HG03280 (cell line): Measurements from ENCODE around the gene ATL2.
"Not testable (repeated sequence)": the region's sequence is repeated elsewhere in the genome, so short reads cannot be mapped to it uniquely, and the experiment has no call there.

Source experiments
- ATAC-seq: cut with Tn5 transposase; IDR thresholded peaks from one replicate; pipeline ENCODE4 v1.9.1; 2021; ENCODE audit warnings: mild to moderate bottlenecking, moderate library complexity; ENCODE audit not compliant: unreplicated experiment

Gene ATL2

DNA sequence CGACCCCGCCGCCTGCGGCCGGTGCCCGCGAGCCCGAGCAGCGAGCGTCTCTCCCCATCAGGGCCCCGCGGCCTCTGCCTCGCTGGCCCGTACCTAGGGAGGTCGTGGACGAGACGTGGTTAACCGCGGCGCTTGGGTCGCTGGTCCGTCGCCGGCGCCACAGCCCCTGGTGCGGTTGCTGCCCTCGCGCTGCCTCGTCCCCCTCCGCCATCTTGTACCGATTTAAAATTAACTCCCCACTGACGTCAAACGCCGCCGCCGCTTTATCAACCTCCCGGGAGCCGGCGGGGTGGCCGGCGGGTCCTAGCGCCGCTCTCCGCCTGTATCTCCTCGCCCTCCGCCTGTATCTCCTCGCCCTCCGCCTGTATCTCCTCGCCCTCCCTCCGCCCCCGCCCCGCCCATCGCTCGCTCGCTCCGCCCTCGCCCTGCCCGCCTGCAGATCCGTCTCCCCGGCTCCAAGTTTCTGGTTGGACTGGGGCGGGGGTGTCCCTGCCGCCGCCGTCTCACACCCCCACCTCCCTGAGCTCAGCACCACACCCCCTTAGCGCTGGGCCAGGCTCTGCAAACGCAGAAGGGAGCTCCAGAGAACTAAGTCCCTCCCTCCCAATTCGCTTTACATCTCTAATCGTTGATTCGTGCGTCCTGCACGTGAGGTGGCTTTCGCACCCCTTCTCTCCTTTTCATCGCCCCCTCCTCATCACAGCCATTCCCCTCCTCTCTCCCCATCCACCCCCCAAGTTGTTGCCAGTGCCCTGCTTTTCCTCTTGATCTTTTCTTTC is at the start of gene ATL2:
TSS of gene ATL2 (minus strand) at position 224 of the 779 bp plus-strand sequence. CDS start at position 211, 13 bp downstream.
- ATAC-seq: peak; percentile 87

GRCh38 chr2:38423763-38424162 is 46.7 kb upstream of the ATL2 start:
- no peak for ATAC-seq

GRCh38 chr2:38421274-38422056 is 44.4 kb upstream of the ATL2 start:
- ATAC-seq: no peak

GRCh38 chr2:38419499-38419898 is 42.4 kb upstream of the ATL2 start:
- ATAC-seq: no peak

- no peak for ATAC-seq
Observed at GRCh38 chr2:38418735-38419134, 41.7 kb upstream of the ATL2 start.

DNA sequence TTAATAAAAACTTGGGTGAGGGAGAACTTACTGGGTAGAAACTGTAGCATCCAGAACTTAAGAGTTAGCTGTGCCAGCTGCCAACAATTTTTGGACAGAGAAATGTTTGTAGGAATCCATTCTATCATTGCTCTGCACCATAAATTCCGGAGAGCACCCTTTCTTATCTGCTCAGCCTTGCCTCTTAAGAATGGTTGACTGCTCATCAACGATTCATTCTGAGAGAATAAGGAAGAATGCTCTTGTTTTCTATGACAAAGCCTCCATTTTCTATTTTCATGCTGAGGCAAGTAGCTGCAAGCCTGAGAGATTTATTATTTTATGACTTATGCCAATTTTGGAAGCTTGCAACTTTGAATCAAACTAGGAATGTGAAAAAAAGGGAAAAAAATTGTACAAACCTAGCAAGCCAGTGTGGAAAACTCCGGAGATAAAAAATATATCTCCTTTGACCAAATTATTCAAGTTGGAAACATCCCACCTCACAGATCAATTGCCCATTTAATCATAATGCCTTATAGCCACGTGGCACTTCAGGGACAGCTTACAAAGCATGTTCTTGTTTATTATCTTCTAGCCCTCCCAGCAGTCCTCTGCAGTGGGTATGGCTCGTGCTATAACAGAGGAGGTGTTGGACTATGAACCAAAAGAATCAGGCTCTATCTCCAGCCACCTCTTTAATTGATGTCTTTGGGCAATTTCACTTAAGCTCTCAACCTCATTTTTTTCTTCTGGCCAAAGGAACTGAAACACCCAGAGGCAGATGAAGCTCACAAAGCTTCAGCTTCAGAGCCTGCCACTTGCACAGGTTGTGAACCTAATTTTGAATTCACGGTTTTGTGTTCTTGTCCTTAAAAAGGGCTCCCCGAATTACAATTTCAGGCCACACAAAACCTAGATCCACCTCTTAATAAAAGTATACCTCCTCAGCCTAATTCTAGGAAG is 40.9 kb upstream of the ATL2 start:
- ATAC-seq: no peak

DNA sequence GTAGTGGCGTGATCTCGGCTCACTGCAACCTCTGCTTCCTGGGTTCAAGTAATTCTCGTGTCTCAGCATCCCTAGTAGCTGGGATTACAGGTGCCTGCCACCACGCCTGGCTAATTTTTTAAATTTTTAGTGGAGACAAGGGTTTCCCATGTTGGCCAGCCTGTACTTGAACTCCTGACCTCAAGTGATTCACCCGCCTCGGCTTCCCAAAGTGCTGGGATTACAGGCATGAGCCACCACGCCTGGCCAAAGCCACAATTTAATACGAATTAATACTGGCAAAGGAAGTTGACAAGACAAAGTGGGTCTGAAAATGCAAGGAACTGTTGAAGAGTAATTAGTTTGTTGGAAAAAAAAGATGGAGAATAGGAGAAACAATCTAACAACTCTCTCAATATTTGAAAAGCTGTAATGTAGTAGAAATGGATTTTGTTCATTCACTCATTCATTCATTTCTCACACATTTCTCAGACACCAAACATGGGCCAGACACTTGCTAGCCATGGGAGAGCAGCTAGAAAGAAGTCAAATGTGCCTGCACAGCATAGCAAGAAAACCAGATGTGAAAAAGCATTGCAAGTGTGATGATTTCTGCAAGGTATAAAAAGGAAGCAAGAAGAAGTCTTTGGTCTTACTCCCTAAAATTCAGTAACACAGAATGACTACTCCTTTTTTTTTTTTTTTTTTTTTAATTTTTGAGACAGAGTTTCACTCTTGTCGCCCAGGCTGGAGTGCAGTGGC is 39.4 kb upstream of the ATL2 start:
- ATAC-seq: no peak

DNA sequence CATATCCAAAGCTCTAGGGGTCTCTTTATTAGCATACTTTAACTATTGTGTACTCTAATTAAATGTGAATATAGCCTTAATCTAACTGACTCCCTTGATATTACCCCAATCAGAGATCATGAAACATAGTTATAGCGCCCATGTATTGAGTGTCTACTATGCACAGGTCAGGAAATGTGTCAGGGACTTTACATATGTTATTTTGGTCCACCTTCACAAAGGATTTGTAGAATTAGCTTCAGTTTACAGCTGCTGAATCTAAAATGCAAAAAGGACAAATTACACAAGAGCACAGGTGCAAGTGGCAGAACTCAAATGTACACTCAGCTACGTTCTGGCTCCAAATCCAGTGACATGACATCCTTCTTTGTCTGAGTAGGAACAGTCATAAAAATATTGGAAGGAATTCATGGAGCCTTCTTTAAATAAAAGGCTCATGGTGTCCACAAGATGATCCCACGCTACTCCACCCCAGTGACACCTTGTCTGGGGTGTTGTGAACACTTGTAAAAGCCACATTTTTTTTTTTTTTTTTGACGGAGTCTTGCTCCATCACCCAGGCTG is 38.7 kb upstream of the ATL2 start:
- ATAC-seq: no peak

GRCh38 chr2:38415023-38415422 is 38.0 kb upstream of the ATL2 start:
- ATAC-seq: no peak

DNA sequence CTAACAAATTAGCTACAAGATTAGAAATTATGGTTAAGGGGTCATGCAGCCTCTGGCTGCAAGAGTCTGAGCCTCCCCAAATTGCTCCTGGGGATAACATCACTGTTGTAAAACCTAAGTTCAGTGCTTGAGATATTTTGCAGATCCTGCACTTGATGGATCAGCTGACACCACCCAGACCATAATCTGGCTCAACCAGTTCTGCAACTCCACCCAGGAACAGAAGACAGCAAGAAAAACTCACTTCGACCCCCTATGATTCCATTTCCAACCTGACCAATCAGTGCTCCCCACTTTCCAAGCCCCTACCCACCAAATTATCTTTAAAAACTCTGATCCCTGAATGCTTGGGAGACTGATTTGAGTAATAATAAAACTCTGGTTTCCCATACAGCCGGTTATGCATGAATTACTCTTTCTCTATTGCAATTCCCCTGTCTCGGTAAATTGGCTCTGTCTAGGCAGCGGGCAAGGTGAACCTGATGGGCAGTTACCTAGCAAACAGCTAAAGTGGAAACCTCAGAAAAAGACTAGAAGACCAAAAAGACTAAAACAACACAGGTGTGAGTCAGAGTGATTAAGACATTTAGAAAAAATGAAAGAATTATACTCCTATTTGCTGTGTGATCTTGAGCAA is 35.3 kb upstream of the ATL2 start:
- not testable (repeated sequence) for ATAC-seq

DNA sequence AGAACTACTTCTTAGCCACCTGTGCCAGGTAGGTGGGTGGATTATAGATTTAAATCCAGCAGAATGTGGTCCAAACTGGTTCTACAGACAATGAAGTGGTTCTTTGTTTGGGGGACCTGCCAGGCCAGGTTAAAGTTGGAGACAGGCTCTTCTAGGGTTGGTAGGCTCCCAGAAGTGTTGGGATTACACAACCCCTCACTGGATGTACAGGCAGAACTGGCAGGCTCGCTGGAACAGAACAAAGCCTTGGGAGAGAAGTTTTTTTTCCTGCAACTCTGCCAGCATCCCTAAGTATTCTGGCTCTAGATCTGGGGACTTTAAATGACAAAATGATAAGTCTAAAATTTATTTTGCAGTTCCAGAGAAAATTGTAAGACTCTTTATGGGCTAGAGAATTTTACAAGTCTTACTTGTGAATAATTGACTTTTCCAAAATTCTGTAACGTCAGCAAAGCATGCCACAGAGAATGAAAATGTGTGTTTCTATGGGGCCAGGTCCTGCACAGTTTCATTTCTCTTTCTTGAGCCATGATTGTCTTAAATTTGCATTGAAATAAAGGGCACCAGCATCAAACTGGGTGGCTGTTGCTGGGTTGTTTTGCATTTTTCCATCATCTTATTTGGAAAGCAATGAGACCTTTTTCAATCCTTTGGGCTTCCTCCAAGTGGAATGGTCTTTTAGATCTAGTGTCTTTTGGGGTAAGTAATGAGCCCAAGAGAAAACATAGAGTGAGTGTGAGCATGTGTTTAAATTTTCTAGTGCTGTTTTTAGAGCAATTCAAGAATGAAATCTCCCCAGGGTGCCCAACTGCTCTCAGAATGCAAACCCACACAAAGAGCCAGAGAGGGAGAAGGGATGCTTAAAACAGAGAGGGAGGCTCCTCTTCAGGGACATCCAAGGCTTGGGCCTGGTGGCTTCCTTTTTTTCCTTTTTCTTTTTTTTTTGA is 32.4 kb upstream of the ATL2 start:
- ATAC-seq: peak; percentile 74

- no peak for ATAC-seq
Observed at GRCh38 chr2:38407111-38407682, 30.1 kb upstream of the ATL2 start.

DNA sequence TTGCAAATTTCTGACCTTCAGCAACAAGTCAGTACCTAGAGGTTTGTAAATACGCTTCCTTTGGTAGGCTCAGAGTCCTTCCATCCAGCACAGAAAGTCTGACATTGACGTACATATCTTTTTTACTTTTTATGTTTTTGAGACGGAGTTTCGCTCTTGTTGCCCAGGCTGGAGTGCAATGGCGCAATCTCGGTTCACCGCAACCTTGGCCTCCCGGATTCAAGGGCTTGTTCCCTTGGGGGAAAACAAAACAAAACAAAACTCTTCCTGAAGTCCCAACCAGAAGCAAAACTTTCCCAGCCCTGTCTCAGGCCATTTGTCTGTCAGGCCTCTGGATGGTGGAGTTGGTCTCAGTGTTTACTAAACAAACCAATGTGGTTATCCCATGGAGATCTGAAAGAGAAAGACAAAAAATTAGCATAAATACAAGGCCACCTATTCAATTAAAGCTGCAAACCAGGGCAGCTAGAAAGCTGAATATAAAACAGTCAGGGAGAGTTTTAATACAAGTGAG is 29.6 kb upstream of the ATL2 start:
- ATAC-seq: no peak

GRCh38 chr2:38405917-38406596 is 29.0 kb upstream of the ATL2 start:
- no peak for ATAC-seq

DNA sequence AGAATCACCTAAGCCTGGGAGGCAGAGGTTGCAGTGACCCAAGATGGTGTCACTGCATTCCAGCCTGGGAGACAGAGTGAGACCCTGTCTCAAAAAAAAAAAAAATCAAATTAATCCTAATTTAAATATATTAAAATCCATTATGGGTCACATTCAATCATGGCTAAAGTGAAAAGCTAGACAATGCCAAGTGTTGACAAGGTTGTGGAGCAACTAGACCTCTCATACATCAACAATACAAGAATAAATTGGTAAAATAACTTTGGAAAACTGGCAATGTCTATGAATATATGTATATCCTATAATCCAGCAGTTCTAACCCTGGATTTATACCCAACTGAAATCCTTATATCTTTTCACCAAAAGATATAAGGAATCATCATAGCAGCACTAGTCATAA is 23.4 kb upstream of the ATL2 start:
- ATAC-seq: no peak

GRCh38 chr2:38398739-38399138 is 21.7 kb upstream of the ATL2 start:
- ATAC-seq: no peak

- ATAC-seq: peak; percentile 48
Observed at GRCh38 chr2:38394903-38395341, 17.8 kb upstream of the ATL2 start.
